GM21423 (cell line): ENCODE measurements around the gene GRIN1.

Experiments used
- ATAC-seq: cut with Tn5 transposase; IDR thresholded peaks from one replicate; pipeline ENCODE4 v1.9.1; 2021; ENCODE audit warnings: mild to moderate bottlenecking, moderate library complexity; ENCODE audit not compliant: unreplicated experiment

The GRIN1 gene

GRCh38 chr9:137145731-137146526 is 7.0 kb downstream of the GRIN1 start:
- no peak for ATAC-seq

- ATAC-seq, result no peak
Observed at GRCh38 chr9:137146527-137146918, 7.6 kb downstream of the GRIN1 start.

- ATAC-seq, result no peak
Observed at GRCh38 chr9:137147091-137147792, 8.3 kb downstream of the GRIN1 start.

- ATAC-seq, result no peak
Observed at GRCh38 chr9:137147793-137148160, 8.8 kb downstream of the GRIN1 start.

GRCh38 chr9:137148242-137148641 is 9.3 kb downstream of the GRIN1 start:
- ATAC-seq, result no peak

- ATAC-seq, result no peak
Observed at GRCh38 chr9:137148661-137149060, 9.7 kb downstream of the GRIN1 start.

GRCh38 chr9:137149363-137149762 is 10.4 kb downstream of the GRIN1 start:
- no peak for ATAC-seq

GRCh38 chr9:137149942-137150616 is 11.1 kb downstream of the GRIN1 start:
- ATAC-seq, result peak; percentile 12

- peak; percentile 46 for ATAC-seq
Observed at GRCh38 chr9:137150617-137151457, 11.9 kb downstream of the GRIN1 start.

- ATAC-seq, result no peak
Observed at GRCh38 chr9:137152844-137153405, 14.0 kb downstream of the GRIN1 start.

- ATAC-seq, result no peak
Observed at GRCh38 chr9:137156567-137157375, 17.8 kb downstream of the GRIN1 start.

- ATAC-seq, result no peak
Observed at GRCh38 chr9:137157618-137158415, 18.9 kb downstream of the GRIN1 start.

GRCh38 chr9:137158625-137159024 is 19.7 kb downstream of the GRIN1 start:
- ATAC-seq, result no peak

- ATAC-seq, result no peak
Observed at GRCh38 chr9:137159105-137160053, 20.4 kb downstream of the GRIN1 start.

GRCh38 chr9:137160054-137160425 is 21.1 kb downstream of the GRIN1 start:
- ATAC-seq, result no peak

- ATAC-seq, result no peak
Observed at GRCh38 chr9:137160716-137161557, 22.0 kb downstream of the GRIN1 start.
